GM21526 (cell line): ENCODE data around the gene PEX11G.

Source experiments
- ATAC-seq: cut with Tn5 transposase; IDR thresholded peaks from one replicate; pipeline ENCODE4 v1.9.1; 2021; ENCODE audit warnings: moderate library complexity; ENCODE audit not compliant: unreplicated experiment, low FRiP score

PEX11G gene

DNA sequence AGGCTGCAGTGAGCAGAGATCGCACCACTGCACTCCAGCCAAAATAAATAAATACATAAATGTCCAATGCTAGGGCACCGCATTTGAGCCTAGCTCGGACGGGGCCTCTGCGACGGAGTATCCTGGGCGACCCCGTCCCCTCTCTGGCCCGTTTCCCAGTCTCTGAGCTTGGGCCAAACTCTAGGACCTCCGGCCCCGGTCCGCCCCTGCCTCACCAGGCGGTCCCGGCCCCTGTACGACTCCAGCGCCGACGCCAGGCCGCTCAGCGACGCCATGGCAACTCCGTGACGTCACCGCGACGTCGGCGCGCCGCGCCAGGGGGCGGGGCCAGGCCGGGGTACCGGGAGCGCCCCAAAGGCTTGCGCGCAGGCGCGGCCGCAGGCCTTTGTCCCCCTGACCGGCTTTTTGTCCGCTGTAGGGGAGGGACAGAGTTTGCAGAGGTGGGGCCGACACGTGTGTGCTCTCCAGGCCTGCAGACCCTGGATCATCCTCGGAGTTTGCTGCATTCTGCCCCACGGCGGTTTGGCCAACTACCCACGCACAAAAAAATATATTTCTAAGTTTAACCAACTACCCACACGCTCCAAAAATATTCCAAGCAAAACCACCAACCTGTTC lies at the start of gene PEX11G:
Gene PEX11G (minus strand): TSS at position 300 of the 618 bp plus-strand sequence. CDS start 25 bp downstream, at position 275.
- peak; percentile 65 for ATAC-seq

DNA sequence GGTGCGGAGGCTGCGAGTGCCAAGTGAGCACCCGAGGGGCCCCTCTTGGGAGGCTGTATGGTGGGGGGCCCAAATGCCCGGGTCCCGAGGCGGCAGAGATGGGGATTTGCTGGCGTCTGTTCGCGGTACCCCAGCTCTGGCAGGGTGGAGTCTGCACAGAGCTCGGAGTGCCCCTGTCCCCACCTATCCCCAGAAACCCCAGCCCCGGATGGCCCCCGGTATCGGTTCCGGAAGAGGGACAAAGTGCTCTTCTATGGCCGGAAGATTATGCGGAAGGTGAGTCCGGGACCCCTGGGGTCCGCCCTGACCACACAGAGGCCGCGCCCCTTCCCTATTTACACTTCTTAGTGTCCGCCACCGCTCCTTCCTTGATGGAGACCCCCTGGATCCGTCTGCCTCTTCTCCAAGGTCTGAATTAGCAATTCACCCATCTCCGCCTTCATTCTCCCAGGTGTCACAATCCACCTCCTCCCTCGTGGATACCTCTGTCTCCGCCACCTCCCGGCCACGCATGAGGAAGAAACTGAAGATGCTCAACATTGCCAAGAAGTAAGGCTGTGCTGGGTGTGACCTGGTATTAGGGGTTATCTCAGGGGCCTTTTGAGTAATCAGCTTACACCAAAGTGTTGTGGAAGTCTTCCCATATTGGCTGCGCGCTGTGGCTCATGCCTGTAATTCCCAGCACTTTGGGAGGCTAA lies 47.3 kb upstream of the PEX11G start:
- peak; percentile 6 for ATAC-seq

DNA sequence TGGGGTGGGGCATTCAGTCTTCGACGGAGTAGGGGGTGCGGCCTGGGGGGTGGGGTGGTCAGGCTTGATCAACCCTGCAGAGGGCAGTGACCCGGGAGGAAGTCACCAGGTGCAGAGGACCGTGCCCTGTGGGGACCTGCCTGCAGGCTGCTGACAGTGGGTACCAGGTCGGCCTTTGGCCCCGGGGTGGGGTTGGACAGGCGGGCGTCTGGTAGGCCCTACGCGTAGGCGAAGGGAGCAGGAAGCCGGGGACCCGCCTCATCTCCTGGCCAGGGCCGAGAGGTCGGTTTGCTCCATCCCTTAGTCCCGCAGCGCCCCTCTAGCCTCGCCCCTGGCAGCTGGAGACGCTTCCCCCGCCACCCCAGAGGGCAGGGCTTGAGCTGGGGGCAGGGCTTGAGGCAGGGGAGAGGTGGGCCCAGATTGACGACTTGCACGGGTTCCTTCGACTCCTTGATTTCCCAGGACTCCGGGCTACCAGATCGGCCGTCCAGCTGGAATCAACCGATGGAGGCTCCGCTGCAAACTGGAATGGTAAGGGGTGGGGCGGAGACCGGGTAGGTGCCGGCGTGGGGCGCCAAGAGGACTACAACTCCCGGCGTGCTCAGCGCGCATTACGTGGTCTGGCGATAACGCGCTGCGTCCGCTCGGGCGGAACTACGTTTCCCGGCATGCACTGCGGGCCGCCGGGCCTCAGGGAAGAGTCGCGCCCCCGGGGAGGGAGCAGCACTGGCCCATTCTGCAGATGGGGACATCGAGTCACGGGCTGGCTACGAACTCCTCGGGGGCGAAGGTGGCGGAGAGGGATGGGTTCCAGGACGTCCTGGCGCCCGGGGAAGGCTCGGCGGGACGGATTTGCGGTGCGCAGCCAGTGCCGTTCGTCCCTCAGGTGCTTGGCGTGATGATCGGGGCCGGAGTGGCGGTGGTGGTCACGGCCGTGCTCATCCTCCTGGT lies 46.5 kb upstream of the PEX11G start, which contains the start of gene PNPLA6:
Gene PNPLA6 (plus strand): TSS at position 671 of the 951 bp plus-strand sequence. CDS start 72 bp downstream, at position 743.
- ATAC-seq: peak; percentile 61

DNA sequence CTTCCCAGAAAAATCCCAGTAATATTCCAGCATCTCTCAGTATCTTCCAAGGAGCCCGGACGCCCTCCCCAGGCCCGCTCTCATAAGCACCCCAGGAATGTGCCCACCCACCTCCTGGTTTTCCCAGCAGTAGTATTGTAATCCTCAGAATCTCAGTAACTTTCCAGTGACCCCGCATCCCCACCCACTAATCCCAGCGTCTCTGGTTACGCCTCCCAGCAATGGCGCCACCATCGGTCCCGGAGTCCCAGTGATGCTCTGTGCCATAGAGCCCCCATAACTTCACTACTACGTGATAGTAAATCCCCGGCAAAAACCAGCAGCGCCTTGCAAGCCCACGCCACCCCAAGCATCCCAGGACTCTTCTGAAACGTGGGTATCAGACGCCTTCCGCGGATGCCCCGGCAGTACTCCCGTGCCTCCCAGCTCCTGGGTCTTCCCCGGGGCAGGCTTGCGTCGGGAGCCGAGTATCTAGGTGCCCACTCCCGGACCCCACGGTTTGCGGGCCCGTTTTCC lies 45.8 kb upstream of the PEX11G start:
- ATAC-seq: no peak

DNA sequence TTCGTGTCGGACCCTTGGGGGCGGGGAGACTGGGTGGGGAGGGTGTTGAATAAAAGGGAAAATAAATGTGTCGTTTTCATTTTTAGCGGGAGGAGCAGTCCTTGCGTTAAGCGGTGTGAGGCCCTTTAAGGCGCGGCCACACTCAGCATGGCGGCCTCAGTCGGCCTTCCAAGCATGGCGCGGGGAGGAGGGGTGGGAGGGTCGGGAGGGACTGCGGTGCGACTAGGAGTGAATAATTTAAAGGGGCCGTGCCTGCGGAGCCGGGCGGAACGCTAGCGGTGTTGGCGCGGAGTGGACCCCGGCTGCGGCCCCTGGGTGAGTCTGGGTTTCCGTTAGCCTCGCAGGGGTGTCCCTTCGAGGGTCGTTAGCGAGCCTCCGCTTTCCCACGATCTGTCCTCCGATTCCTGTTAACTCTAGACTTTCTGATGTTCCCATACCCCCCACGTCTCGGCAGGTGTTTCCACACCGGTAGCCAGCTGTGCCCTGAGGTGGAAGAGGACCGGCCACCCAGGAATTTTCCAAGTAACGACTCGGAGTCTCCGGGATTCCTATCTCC lies 45.2 kb upstream of the PEX11G start:
- ATAC-seq: no peak

DNA sequence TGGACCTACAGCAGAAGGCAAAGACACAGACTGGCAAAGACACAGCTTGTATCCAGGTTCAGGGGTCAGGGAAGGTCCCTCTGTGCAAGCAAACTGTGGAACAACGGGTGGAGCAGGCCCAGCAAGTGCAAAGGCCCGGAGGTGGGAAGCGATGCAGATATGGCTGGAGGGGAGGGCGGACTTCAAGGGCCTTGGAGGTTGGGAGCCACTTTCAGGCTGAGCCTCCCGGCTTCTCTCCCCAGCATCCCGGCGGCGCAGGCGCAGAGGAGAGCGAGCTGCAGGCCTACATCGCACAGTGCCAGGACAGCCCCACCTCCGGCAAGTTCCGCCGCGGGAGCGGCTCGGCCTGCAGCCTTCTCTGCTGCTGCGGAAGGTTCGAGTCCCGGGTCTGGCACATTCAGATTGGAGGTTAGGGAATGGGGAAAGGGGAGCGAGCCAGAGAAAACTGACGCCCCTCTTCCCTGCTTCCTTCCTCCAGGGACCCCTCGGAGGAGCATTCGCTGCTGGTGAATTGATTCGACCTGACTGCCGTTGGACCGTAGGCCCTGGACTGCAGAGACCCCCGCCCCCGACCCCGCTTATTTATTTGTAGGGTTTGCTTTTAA lies 44.5 kb upstream of the PEX11G start:
- no peak for ATAC-seq

DNA sequence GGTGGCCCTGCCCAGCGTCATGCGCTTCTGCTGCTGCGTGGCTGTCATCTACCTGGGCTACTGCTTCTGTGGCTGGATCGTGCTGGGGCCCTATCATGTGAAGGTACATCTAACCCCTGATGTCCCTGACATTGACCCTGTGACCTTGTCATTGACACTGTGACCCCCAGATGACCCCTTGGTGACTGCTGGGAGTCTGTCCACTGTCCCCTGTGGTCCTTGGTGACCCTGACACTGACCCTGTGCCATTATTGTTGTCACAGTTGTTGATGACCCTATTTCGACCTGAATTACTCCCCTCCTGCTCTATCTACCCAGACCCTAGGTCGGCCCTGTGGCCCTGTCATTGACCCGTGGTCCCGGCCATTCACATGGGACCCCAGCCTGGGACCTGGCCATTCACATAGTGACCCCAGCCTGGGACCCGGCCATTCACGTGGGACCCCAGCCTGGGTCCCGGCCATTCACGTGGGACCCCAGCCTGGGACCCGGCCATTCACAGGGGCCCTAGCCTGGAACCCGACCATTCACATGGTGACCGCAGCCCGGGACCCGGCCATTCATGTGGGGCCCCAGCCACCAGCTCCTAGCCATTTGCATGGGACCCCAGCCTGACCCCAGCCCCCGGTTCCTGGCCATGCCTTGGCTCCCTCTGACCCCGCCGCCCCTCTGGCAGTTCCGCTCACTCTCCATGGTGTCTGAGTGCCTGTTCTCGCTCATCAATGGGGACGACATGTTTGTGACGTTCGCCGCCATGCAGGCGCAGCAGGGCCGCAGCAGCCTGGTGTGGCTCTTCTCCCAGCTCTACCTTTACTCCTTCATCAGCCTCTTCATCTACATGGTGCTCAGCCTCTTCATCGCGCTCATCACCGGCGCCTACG lies 41.0 kb upstream of the PEX11G start:
- no peak for ATAC-seq

DNA sequence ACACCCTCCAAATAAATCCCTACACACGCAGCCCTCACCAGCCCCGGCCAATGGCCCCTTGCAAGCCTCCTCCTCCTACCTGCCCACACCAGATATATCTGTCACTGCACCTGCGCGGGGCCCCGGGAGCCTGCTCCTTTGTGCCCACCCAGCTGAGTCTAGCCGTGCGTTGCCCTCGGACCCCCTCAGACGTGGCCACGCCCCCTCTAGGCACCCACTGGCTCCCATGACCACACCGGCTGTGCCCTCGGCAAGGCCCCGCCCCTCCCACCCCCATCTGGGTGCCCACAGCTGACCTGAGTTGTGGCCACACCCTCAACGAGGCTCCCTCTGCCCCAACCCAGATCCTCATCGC lies 40.4 kb upstream of the PEX11G start:
- ATAC-seq: no peak

DNA sequence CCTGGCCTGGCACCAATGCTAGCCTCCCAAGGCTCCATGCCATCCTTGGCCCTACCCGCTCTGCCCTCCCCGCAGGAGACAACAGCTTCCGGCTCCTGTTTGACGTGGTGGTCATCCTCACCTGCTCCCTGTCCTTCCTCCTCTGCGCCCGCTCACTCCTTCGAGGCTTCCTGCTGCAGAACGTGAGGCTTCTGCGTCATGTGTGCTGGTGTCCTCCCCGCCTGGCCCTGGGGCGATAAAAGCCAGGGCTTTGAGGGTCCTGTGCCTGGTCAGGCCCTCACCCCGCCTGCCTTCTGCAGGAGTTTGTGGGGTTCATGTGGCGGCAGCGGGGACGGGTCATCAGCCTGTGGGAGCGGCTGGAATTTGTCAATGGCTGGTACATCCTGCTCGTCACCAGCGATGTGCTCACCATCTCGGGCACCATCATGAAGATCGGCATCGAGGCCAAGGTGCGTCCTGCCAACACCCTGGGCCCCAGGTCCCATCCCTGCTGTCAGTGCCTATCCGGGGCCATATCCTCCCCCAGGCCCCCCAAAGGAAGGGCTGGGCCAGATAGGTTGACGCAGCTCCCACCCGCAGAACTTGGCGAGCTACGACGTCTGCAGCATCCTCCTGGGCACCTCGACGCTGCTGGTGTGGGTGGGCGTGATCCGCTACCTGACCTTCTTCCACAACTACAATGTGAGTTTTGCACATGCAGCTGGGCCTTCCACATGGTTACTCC lies 39.8 kb upstream of the PEX11G start:
- ATAC-seq: no peak

DNA sequence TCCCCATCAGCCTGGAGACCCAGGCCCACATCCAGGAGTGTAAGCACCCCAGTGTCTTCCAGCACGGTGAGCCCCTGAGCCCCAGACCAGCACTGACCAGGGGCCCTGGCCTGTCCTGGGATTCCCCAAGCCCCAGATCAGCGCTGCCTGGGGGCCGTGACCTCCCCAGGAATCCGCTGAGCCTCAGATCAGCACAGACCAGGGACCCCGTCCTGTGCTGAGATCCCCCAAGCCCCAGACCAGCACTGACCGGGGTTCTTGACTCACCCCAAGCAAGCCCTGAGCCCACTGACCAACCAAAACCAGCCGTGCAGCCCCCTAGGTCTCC lies 39.3 kb upstream of the PEX11G start:
- no peak for ATAC-seq

DNA sequence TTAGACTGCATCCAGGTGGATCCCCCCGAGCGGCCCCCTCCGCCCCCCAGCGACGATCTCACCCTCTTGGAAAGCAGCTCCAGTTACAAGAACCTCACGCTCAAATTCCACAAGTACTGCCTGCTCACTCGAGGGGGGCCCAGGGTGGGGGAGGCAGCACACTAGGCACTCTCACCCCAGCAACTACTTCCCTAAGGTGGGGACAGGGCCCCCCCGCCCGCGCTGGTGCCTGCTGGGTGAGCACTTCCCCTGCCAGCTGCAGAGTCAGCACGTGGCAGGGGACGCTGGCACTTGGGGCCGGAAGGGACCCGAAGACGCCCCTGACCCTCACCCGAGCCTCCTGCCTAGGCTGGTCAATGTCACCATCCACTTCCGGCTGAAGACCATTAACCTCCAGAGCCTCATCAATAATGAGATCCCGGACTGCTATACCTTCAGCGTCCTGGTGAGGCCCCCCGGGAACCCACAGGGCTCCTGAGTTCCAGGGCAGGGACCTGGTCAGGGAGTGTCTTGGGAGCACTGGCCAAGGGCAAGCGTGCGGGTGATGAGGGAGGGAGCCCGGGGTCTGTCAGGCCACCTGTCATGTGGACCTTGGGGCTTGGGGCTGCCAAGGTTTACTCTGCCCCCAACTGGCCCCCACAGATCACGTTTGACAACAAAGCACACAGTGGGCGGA lies 38.8 kb upstream of the PEX11G start:
- no peak for ATAC-seq

DNA sequence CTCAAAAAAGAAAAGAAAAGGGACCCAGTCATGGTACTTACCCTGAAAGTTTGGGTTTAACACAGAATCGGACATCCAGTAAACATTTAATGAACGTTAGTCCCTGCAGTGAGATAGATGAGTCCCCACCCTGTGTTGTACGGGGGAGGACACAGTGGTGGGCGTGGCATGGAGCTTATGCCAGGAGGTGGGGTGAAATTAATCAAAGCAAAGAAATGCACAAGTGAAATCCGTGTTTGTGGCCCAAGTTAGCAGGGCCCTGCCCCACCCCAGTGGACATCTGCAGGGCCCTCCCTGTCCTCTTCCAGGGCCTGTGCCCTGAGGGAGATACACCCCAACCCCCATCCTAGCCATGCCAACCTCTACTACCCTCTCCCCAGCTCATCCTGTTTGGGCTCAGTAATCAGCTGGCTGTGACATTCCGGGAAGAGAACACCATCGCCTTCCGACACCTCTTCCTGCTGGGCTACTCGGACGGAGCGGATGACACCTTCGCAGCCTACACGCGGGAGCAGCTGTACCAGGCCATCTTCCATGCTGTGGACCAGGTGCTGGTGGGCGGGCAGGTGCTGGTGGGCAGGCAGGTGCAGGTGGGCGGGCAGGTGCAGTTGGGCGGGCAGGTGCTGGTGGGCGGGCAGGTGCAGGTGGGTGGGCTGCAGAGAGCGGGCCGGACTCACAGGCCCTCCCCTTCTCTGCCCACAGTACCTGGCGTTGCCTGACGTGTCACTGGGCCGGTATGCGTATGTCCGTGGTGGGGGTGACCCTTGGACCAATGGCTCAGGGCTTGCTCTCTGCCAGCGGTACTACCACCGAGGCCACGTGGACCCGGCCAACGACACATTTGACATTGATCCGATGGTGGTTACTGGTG lies 37.5 kb upstream of the PEX11G start:
- no peak for ATAC-seq

DNA sequence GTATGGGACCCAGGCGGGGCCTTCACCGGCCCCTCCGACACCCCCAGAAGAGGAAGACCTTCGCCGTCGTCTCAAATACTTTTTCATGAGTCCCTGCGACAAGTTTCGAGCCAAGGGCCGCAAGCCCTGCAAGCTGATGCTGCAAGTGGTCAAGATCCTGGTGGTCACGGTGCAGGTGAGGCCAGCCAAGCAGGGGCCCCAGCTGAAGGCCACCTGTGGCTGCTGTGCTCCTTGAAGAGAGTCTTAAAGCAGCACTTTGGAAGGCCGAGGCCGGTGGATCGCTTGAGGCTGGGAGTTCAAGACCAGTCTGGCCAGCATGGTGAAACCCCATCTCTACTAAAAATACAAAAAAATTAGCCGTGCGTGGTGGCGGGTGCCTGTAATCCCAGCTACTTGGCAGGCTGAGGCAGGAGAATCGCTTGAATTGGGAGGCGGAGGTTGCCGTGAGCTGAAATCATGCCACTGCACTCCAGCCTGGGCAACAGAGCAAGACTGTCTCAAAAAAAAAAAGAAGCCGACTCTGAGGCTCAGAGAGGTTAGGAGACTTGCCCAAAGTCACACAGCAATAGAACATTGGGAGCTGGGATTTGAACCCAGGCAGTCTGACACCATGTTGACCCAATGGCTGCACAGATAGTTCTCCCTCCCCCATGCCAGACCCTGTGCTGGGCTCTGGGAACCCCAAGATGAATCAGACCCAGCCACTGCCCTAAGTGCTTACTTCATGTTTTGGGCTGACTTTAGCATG lies 36.3 kb upstream of the PEX11G start:
- no peak for ATAC-seq

DNA sequence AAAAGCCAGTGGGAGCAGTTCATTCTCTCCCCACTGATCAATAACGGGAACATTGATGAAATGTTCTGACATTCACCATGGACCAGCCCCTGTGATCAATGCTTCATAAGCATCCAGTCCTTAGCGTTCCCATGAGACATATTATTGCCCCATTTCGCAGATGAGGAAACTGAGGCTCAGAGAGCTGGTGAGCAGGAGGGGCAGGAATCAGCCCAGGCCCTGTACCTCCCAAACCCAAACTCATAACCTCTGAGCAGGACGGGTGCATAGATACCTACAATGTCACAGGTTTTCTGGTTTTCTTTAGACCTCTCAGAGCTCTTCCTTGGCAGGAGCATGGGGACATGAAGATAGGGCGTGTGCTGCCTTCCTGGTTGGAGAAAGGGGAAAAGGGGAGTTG lies 35.7 kb upstream of the PEX11G start:
- no peak for ATAC-seq

DNA sequence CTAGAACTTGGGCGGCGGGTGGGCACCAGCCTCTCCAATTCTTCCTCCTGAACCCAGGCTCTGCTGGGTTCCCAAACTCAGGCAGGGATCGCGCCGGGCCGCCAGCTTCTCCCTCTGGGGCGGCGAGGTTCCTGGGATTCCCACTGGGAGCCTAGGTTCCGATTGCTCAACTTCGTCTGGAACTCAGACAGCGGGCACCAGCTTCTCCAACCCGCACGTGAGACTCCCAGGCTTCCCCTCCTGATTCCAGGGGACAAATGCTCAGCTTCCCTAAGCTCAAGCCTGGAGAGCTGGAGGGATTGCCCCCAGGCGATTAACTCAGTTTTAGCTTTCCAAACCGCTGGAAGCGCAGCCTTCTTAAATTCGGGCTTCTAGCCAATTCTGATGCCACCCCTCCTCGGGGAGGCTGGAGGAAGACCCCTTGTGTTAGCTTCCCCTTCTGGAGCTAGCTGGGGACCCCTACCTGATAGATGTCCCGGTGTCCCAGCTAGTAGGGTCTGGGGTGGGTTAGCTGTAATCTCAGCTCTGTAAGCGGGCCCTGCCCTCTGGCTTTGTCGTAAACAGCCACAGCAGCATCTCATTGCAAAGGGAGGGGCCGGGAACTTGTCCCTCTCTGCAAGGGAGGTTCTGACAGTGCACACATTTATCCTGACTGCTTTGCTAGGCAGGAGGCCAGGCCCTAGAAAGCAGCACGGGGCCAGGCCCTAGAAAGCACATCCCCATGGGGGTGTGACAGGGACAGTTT lies 34.3 kb upstream of the PEX11G start:
- no peak for ATAC-seq
